ENCODE measurements around the gene ATG7.
"Not testable (repeated sequence)": the region's sequence is repeated elsewhere in the genome, so short reads cannot be mapped to it uniquely, and the experiment has no call there.

ATG7 gene

DNA sequence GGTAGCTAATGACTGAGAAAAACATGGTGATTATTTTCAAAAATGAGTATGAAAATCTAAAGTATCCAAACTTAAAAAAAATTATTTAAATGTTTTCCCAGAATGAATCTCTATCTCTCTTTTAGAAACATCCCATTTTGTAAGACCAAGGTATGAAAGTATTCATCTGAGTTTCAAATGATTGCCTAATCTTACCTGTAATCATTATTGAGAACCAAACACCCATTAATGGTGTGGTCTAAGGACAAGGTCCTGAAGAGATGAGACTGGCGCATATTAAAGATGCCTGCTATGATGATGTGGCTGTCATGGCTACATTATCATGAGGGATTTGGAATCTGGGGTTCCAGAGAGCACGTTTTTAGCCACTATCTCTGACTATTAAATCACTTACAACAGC lies 206.0 kb downstream of the ATG7 start:
- H3K27me3 ChIP-seq (ENCODE audit: control insufficient read depth, insufficient read depth, low read length) = no peaks in the 10 kb centered on the region
- peaks cover 28% of the 10 kb centered on the region for H3K4me1 ChIP-seq (ENCODE audit: control insufficient read depth, insufficient read depth, low read length)
- no peaks in the 10 kb centered on the region for H3K36me3 ChIP-seq (ENCODE audit: insufficient read depth, low read length)
- H3K4me3 ChIP-seq (ENCODE audit: low read length) = no peak overlapping the region
- peak overlapping the region; percentile 45 for H3K4me2 ChIP-seq (ENCODE audit: low read length)
- H3K9ac ChIP-seq (ENCODE audit: low read depth, low read length) = no peak overlapping the region
- no peaks in the 10 kb centered on the region for H3K9me3 ChIP-seq (replicated peaks; ENCODE audit: low read length)

DNA sequence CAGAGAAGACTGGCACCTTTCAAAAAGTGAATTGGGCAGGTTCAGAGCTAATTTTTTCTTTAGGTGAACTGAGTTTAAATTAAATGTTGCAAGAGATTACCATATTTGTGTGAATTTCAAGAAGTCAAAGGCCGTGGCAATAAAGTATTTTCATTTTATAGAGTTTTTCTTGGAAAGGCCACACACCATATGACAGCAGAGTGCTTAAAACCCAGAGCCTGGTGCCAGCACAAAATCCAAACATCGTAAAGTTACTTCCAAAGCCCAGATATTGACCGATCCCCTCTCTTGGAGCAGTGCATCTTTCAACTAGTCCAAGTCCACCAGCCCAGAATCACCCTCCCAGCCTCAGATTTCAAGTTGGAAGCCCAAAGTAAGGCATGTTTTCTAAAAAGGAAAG lies 207.0 kb downstream of the ATG7 start:
- Histone ChIP-seq H3K9ac (ENCODE audit: low read depth, low read length) (no peak overlapping the region), H3K36me3 (ENCODE audit: insufficient read depth, low read length) (no peaks in the 10 kb centered on the region), H3K27me3 (ENCODE audit: control insufficient read depth, insufficient read depth, low read length) (no peaks in the 10 kb centered on the region), H3K4me1 (ENCODE audit: control insufficient read depth, insufficient read depth, low read length) (peaks cover 28% of the 10 kb centered on the region), H3K4me3 (ENCODE audit: low read length) (no peak overlapping the region), H3K4me2 (ENCODE audit: low read length) (peak overlapping the region; percentile 45), H3K9me3 (replicated peaks; ENCODE audit: low read length) (no peaks in the 10 kb centered on the region)

DNA sequence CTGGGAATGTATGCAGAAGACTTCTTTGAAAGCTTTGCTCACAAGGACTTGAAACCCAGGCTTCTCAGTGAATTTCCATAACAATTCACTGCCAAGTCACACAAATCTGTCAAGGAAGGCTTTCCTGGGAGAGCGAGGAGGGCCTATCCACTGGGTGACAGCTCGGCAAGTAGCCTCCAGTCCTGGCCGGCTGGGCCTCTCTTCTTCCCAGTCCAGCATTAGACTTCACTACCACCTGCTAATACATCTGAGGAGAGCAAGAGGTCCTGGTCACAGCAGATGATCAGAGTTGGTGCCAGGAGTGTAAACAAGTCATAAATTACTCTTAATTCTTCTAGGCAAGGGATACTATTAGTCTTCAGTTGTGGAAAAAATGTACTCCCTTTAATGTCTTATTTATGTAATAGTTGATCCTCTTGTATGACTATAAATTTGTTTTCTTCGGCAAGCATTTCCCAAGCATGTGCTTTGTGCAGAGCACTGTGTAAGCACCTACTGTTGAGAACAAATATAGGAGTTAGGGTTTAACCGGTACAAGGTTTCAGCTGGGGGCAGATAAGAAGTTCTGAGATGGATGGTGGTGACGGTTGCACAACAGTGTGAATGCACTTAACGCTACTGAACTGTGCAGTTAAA lies 208.6 kb downstream of the ATG7 start:
- no peaks in the 10 kb centered on the region for H3K36me3 ChIP-seq (ENCODE audit: insufficient read depth, low read length)
- H3K9me3 ChIP-seq (replicated peaks; ENCODE audit: low read length) = no peaks in the 10 kb centered on the region
- H3K9ac ChIP-seq (ENCODE audit: low read depth, low read length) = no peak overlapping the region
- H3K4me3 ChIP-seq (ENCODE audit: low read length) = no peak overlapping the region
- H3K27me3 ChIP-seq (ENCODE audit: control insufficient read depth, insufficient read depth, low read length) = no peaks in the 10 kb centered on the region
- peaks cover 28% of the 10 kb centered on the region for H3K4me1 ChIP-seq (ENCODE audit: control insufficient read depth, insufficient read depth, low read length)
- no peak overlapping the region for H3K4me2 ChIP-seq (ENCODE audit: low read length)

GRCh38 chr3:11481556-11481955 lies 209.4 kb downstream of the ATG7 start:
- Histone ChIP-seq H3K4me1 (ENCODE audit: control insufficient read depth, insufficient read depth, low read length) (peaks cover 28% of the 10 kb centered on the region), H3K9me3 (replicated peaks; ENCODE audit: low read length) (no peaks in the 10 kb centered on the region)

DNA sequence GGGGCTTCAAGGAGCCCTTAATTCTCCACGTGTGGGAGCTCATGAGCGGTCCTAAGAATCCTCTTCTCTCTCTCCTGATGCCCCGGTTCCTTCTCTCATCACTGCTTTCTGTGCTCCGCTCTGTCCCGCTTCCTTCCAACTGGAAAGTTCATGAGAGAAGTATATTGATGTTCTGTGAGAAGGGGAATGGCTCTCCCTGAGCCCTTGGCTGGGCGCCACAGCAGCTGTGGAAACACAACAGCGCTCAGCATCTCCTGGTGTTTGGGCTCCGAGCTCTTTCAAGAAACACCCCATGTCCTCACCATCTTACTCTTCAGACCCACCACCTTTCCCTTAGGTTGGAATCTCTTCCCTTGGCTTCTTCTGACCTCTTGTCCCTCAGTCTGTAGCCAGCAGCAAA lies 209.8 kb downstream of the ATG7 start:
- no peaks in the 10 kb centered on the region for H3K9me3 ChIP-seq (replicated peaks; ENCODE audit: low read length)
- H3K4me2 ChIP-seq (ENCODE audit: low read length) = no peak overlapping the region
- no peaks in the 10 kb centered on the region for H3K27me3 ChIP-seq (ENCODE audit: control insufficient read depth, insufficient read depth, low read length)
- H3K4me3 ChIP-seq (ENCODE audit: low read length) = no peak overlapping the region
- H3K9ac ChIP-seq (ENCODE audit: low read depth, low read length) = no peak overlapping the region
- no peaks in the 10 kb centered on the region for H3K36me3 ChIP-seq (ENCODE audit: insufficient read depth, low read length)
- H3K4me1 ChIP-seq (ENCODE audit: control insufficient read depth, insufficient read depth, low read length) = peaks cover 28% of the 10 kb centered on the region

More at GRCh38 chr3:11481556-11481955, 209.4 kb downstream of the ATG7 start:
- H3K27me3 ChIP-seq (ENCODE audit: control insufficient read depth, insufficient read depth, low read length) = no peaks in the 10 kb centered on the region
- H3K4me2 ChIP-seq (ENCODE audit: low read length) = no peak overlapping the region
- H3K36me3 ChIP-seq (ENCODE audit: insufficient read depth, low read length) = no peaks in the 10 kb centered on the region
- H3K4me3 ChIP-seq (ENCODE audit: low read length) = no peak overlapping the region
- H3K9ac ChIP-seq (ENCODE audit: low read depth, low read length) = no peak overlapping the region

- H3K4me2 ChIP-seq (ENCODE audit: low read length); H3K9ac ChIP-seq (ENCODE audit: low read depth, low read length); H3K27me3 ChIP-seq (ENCODE audit: control insufficient read depth, insufficient read depth, low read length); H3K4me1 ChIP-seq (ENCODE audit: control insufficient read depth, insufficient read depth, low read length); H3K36me3 ChIP-seq (ENCODE audit: insufficient read depth, low read length); H3K4me3 ChIP-seq (ENCODE audit: low read length); H3K9me3 ChIP-seq (replicated peaks; ENCODE audit: low read length): not testable (repeated sequence)
These were observed 216.2 kb downstream of the ATG7 start for GRCh38 chr3:11488356-11488755.

GRCh38 chr3:11494131-11494916 lies 222.1 kb downstream of the ATG7 start:
- H3K9ac ChIP-seq (ENCODE audit: low read depth, low read length) = no peak overlapping the region
- H3K9me3 ChIP-seq (replicated peaks; ENCODE audit: low read length) = no peaks in the 10 kb centered on the region
- H3K4me3 ChIP-seq (ENCODE audit: low read length) = no peak overlapping the region

GRCh38 chr3:11495948-11496557 lies 223.9 kb downstream of the ATG7 start:
- Histone ChIP-seq H3K4me2 (ENCODE audit: low read length) (no peak overlapping the region), H3K4me3 (ENCODE audit: low read length) (no peak overlapping the region), H3K27me3 (ENCODE audit: control insufficient read depth, insufficient read depth, low read length) (no peaks in the 10 kb centered on the region), H3K36me3 (ENCODE audit: insufficient read depth, low read length) (no peaks in the 10 kb centered on the region), H3K9me3 (replicated peaks; ENCODE audit: low read length) (no peaks in the 10 kb centered on the region), H3K4me1 (ENCODE audit: control insufficient read depth, insufficient read depth, low read length) (peaks cover 20% of the 10 kb centered on the region), H3K9ac (ENCODE audit: low read depth, low read length) (no peak overlapping the region)

More at GRCh38 chr3:11494131-11494916, 222.1 kb downstream of the ATG7 start:
- H3K4me1 ChIP-seq (ENCODE audit: control insufficient read depth, insufficient read depth, low read length) = peaks cover 19% of the 10 kb centered on the region
- H3K36me3 ChIP-seq (ENCODE audit: insufficient read depth, low read length) = no peaks in the 10 kb centered on the region
- no peak overlapping the region for H3K4me2 ChIP-seq (ENCODE audit: low read length)
- no peaks in the 10 kb centered on the region for H3K27me3 ChIP-seq (ENCODE audit: control insufficient read depth, insufficient read depth, low read length)

GRCh38 chr3:11498177-11498576 lies 226.0 kb downstream of the ATG7 start:
- H3K4me2 ChIP-seq (ENCODE audit: low read length) = peak overlapping the region; percentile 33
- no peak overlapping the region for H3K4me3 ChIP-seq (ENCODE audit: low read length)
- H3K9ac ChIP-seq (ENCODE audit: low read depth, low read length) = no peak overlapping the region
- no peaks in the 10 kb centered on the region for H3K27me3 ChIP-seq (ENCODE audit: control insufficient read depth, insufficient read depth, low read length)
- H3K36me3 ChIP-seq (ENCODE audit: insufficient read depth, low read length) = no peaks in the 10 kb centered on the region
- peaks cover 20% of the 10 kb centered on the region for H3K4me1 ChIP-seq (ENCODE audit: control insufficient read depth, insufficient read depth, low read length)
- no peaks in the 10 kb centered on the region for H3K9me3 ChIP-seq (replicated peaks; ENCODE audit: low read length)

DNA sequence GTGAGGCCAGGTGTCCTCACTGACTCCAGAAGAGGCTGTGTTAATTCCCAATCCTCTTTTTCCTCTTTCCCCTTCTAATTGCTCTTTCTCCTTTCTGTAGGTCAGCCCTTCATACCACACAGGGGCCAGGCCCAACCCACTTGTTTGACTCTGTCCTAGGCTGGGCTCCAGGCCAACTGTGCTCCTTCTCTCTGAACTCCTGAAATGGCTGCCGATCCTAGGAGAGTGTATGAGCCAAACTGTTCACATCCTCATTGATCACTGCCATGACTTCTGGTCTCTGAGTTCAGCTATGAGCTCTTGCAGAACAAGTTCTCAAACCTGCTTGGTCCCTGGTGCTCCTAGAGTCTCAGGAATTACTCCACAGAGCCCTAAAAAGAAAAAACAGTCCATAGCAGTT lies 226.4 kb downstream of the ATG7 start:
- Histone ChIP-seq H3K9me3 (replicated peaks; ENCODE audit: low read length) (no peaks in the 10 kb centered on the region), H3K4me3 (ENCODE audit: low read length) (no peak overlapping the region), H3K9ac (ENCODE audit: low read depth, low read length) (no peak overlapping the region), H3K4me1 (ENCODE audit: control insufficient read depth, insufficient read depth, low read length) (peaks cover 20% of the 10 kb centered on the region), H3K27me3 (ENCODE audit: control insufficient read depth, insufficient read depth, low read length) (no peaks in the 10 kb centered on the region), H3K4me2 (ENCODE audit: low read length) (peak overlapping the region; percentile 33), H3K36me3 (ENCODE audit: insufficient read depth, low read length) (no peaks in the 10 kb centered on the region)

DNA sequence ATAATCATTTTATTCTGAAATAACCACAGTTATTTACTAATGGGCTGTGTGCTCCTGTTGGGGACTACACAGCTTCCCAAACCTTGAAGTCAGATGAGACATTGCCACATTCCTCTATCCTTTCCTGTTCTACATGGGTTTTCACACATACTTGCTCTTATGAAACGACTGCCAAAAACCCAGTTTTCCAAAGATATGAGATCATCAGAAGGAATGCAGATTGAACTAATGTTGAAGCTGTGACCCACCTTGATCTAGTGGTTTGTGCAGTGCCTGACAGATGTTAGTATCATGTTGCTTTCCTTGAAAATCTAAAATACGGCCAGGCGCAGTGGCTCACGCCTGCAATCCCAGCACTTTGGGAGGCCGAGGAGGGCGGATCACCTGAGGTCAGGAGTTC lies 226.9 kb downstream of the ATG7 start:
- Histone ChIP-seq H3K36me3 (ENCODE audit: insufficient read depth, low read length) (no peaks in the 10 kb centered on the region), H3K4me2 (ENCODE audit: low read length) (peak overlapping the region; percentile 33), H3K27me3 (ENCODE audit: control insufficient read depth, insufficient read depth, low read length) (no peaks in the 10 kb centered on the region), H3K9me3 (replicated peaks; ENCODE audit: low read length) (no peaks in the 10 kb centered on the region), H3K4me3 (ENCODE audit: low read length) (no peak overlapping the region), H3K9ac (ENCODE audit: low read depth, low read length) (no peak overlapping the region), H3K4me1 (ENCODE audit: control insufficient read depth, insufficient read depth, low read length) (peaks cover 20% of the 10 kb centered on the region)
